Coronary artery (tissue), 2 donors: ENCODE data around the gene FAM117B.

Experiments
- DNase-seq: peaks from one replicate; pipeline ENCODE4 v3.0.0-alpha.2; 2017; ENCODE audit warnings: low spot score
- H3K27ac ChIP-seq, 2 donors: fragments of 200-600 bp; sonication (generic); one replicate each; pipeline ENCODE4 v1.5.1; 2016 to 2019
- H3K4me3 ChIP-seq: fragments of 200-600 bp; sonication (generic); 2 replicates; pipeline ENCODE4 v1.5.1; 2016; ENCODE audit warnings: mild to moderate bottlenecking, moderate library complexity
- TF ChIP-seq, protein P1 (sequence below): fragments of 200-600 bp; sonication (generic); IDR thresholded peaks from one replicate; pipeline ENCODE4 v1.5.1; 2019; ENCODE audit warnings: antibody characterized with exemption

The FAM117B gene

DNA sequence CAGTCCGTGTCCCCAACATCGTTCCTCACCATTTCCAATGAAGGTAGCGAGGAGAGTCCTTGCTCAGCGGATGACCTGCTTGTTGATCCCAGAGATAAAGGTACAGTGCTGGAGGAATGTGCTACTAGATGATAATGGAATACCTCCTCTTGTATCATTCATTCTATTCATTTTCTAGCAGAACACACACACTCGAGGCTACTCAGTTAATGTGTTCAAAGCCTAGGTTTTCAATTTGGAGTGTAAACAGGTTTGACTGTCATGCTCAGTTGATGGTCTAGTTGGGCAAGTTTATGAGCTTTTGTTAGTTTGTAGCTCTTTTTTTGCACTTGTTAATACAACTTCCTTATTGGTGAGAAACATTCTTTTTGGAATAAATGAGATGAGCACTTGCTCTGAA lies 122.6 kb downstream of the FAM117B start:
- no peak overlapping the region for H3K4me3 ChIP-seq
- no peak for DNase-seq
- TF ChIP-seq, protein P1, sequence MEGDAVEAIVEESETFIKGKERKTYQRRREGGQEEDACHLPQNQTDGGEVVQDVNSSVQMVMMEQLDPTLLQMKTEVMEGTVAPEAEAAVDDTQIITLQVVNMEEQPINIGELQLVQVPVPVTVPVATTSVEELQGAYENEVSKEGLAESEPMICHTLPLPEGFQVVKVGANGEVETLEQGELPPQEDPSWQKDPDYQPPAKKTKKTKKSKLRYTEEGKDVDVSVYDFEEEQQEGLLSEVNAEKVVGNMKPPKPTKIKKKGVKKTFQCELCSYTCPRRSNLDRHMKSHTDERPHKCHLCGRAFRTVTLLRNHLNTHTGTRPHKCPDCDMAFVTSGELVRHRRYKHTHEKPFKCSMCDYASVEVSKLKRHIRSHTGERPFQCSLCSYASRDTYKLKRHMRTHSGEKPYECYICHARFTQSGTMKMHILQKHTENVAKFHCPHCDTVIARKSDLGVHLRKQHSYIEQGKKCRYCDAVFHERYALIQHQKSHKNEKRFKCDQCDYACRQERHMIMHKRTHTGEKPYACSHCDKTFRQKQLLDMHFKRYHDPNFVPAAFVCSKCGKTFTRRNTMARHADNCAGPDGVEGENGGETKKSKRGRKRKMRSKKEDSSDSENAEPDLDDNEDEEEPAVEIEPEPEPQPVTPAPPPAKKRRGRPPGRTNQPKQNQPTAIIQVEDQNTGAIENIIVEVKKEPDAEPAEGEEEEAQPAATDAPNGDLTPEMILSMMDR: no peak
- no peak overlapping the region for H3K27ac ChIP-seq

DNA sequence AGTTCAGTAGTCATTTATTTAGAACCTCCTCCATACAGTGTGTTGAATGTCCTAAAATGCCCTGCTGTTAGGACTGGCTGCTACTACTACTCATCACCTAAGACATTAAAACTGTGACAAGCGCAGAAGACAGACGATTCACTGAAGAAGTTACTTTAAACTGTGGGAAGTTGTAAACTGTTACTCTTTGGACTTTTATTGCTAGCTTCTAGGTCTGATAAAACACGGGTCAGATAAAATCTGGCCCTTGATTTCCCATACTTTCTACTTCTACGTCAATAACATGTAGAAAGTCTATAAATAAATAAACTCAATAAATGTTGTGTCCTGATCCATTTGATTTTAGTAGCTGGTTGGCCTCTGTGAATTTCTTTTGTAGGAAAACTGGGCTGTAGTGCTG lies 123.4 kb downstream of the FAM117B start:
- TF ChIP-seq, protein P1: no peak
- no peak overlapping the region for H3K27ac ChIP-seq
- no peak for DNase-seq
- H3K4me3 ChIP-seq: no peak overlapping the region

DNA sequence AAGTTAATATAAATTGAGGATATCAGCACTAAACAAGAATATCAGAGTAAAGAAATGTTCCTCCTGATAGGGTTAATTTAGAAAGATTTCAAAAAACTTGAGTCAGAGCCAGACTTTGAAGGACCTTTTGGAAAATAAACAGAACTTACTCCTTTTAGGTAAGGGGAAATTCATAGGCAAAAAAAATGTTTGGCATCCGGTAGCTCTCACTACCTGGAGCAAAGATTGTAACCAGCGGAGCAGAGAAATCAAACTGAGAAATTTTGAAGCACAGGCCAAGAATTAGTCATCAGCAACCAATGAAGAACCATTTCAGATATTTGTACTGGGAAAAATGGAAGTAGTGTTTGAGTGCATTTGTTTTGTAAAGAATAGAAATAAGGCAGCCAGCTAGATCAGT lies 123.8 kb downstream of the FAM117B start:
- Histone ChIP-seq H3K27ac (no peak overlapping the region), H3K4me3 (no peak overlapping the region)
- DNase-seq: no peak
- TF ChIP-seq, protein P1: no peak

DNA sequence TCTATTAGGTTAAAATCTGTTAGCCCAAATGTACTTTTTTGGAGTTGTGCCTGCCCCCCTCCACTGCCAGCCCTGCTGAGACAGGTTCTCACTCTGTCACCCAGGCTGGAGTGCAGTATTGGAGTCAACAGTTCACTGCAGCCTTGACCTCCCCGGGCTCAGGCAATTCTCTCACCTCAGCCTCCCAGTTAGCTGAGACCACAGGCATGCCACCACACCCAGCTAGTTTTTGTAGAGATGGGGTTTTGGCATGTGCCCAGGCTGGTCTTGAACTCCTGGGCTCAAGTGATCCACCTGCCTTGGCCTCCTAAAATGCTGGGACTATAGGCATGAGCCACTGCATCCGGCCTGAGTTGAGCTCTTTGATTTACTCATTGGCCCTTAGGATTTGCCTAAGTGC lies 126.1 kb downstream of the FAM117B start:
- TF ChIP-seq, protein P1: no peak
- H3K4me3 ChIP-seq: no peak overlapping the region
- H3K27ac ChIP-seq: no peak overlapping the region
- DNase-seq: no peak

DNA sequence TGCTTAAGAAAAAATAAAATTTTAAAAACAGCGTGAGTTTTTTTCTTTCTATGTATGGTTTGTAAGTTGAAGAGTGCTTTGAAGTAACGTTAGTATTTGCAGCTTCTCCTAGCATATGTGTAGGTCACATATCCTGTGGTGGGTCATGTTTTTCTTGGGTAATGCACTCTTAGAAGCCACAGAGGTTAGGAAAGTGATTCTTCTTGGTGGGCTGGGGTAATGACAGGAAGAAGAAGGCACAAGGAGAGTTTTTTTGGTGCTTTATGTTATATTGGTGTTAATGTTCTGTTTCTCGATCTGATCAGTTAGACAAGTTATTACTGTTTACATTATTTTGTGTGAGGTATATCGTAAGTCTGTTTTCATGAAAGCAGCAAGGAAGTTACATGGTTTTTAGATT lies 127.8 kb downstream of the FAM117B start:
- TF ChIP-seq, protein P1: no peak
- H3K4me3 ChIP-seq: no peak overlapping the region
- DNase-seq: no peak
- no peak overlapping the region for H3K27ac ChIP-seq

DNA sequence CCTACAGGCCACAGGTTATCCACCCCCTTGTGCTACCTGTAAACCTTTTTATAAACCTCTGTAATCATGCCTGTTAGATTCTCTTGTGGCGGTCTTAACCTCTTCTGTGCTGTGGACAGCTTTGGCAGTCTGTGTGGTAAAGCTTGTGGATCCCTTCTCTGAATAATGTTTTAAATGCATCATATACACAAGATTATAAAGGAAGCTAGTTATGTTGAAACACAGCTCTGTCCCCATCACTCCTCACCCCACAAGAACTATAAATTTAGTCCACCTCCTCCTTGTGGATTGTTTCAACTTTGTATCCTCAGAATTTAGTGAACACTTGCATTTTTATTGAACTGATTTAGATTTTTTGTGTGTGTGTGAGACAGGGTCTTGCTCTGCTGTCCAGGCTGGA lies 129.1 kb downstream of the FAM117B start:
- TF ChIP-seq, protein P1: no peak
- DNase-seq: no peak
- H3K4me3 ChIP-seq: no peak overlapping the region

DNA sequence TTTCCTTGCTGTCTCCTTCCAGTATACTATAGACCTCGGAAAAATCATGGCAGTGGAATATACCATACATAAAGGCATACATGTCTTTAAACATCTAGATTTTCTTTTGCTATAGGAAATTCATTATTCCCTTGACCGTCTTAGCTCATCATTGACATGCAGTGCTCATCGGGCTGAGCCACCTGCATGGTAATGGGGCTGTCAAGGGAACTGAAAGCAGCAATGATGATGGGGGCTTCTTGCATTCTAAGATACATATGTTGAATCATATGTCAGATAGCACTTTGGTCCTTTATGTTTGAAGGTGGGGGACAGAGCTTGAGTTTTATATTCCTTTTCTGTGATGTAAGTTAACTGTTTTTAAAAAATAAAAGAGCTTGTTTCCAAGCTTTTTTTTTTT lies 130.2 kb downstream of the FAM117B start:
- Histone ChIP-seq H3K4me3 (no peak overlapping the region), H3K27ac (no peak overlapping the region)
- TF ChIP-seq, protein P1: no peak
- no peak for DNase-seq

More for the DNA sequence above, 129.1 kb downstream of the FAM117B start:
- no peak overlapping the region for H3K27ac ChIP-seq
